ENCODE results near the gene PPIL1. TPM values are rescaled to one million over a fixed set of nuclear protein-coding genes. Genes with fewer than 3 reads are reported as not detected.

The PPIL1 gene
- total RNA-seq, 1 experiment from 2014 or later = 87.8 TPM

DNA sequence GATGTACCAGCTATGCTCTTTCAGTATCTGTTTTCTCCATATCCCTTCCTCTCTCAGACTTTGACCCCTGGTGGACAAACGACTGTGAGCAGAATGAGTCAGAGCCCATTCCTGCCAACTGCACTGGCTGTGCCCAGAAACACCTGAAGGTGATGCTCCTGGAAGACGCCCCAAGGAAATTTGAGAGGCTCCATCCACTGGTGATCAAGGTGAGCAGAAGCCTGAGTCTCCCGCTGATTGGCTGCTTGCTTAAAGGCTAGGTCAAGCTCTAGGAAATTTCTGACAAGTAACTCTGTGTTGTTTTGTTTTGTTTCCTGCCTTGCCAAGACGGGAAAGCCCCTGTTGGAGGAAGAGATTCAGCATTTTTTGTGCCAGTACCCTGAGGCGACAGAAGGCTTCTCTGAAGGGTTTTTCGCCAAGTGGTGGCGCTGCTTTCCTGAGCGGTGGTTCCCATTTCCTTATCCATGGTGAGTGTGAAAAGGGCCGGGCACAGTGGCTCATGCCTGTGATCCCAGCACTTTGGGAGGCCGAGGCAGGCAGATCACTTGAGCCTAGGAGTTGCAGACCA lies 39.7 kb upstream of the PPIL1 start:
- Histone ChIP-seq H3K4ac (ENCODE audit: low read depth, low read length) (no peak overlapping the region), H3K27me3 (ENCODE audit: insufficient read depth, low read length) (no peaks in the 10 kb centered on the region), H3K4me2 (ENCODE audit: insufficient read depth, insufficient read length, low read length) (no peak overlapping the region), H3K9me3 (ENCODE audit: control insufficient read depth, low read depth, low read length) (no peaks in the 10 kb centered on the region), H2BK120ac (ENCODE audit: low read depth, low read length, poor library complexity, severe bottlenecking) (no peak overlapping the region), H2AK5ac (ENCODE audit: insufficient read length, low read length) (no peak overlapping the region), H4K20me1 (ENCODE audit: control insufficient read depth, insufficient read depth, insufficient read length) (no peaks in the 10 kb centered on the region), H3K23ac (ENCODE audit: insufficient read length, low read depth, low read length) (no peak overlapping the region), H3K79me2 (ENCODE audit: insufficient read depth, low read length) (no peaks in the 10 kb centered on the region), H4K8ac (replicated peaks; ENCODE audit: insufficient read length, low read depth, low read length) (no peak overlapping the region), H3K4me1 (ENCODE audit: insufficient read depth, low read length) (no peaks in the 10 kb centered on the region), H2AFZ (ENCODE audit: low read length) (no peak overlapping the region), H3K56ac (ENCODE audit: insufficient read length, low read depth, low read length) (no peak overlapping the region), H2BK15ac (ENCODE audit: low read depth, low read length) (no peak overlapping the region), H2BK20ac (ENCODE audit: low read depth, low read length, poor library complexity, severe bottlenecking) (no peak overlapping the region), H3K23me2 (ENCODE audit: insufficient read length, low read depth, low read length, poor library complexity, severe bottlenecking) (no peaks in the 10 kb centered on the region), H3K14ac (ENCODE audit: insufficient read depth, low read length) (no peak overlapping the region), H4K91ac (ENCODE audit: insufficient read length, low read depth, low read length) (no peak overlapping the region), H3T11ph (ENCODE audit: low read length) (no peak overlapping the region), H4K5ac (ENCODE audit: insufficient read length, low read depth, low read length) (no peak overlapping the region), H3K18ac (ENCODE audit: insufficient read length, low read depth, low read length) (no peak overlapping the region), H3K79me1 (ENCODE audit: insufficient read depth, low read depth, low read length, poor library complexity, severe bottlenecking) (no peaks in the 10 kb centered on the region), H3K9ac (ENCODE audit: extremely low read depth, insufficient read length, low read length) (no peak overlapping the region), H2BK5ac (ENCODE audit: insufficient read length, low read length) (no peak overlapping the region), H2BK12ac (ENCODE audit: insufficient read length, low read depth, low read length) (no peak overlapping the region), H3K27ac (ENCODE audit: insufficient read length, low read depth, low read length) (no peak overlapping the region)
- Mint-ChIP-seq H3K4me1 (peaks cover 4 to 8% of the 10 kb centered on the region in 2 experiments), H3K4me3 (no peak overlapping the region), H3K27ac (peak overlapping the region in 2 of 3 experiments; percentile 51 to 78; a peak in 3 of 7 replicates), H3K36me3 (ENCODE audit: insufficient read depth in 1 of 3, low read depth in 3 of 3) (0 out of 7 replicates have a peak, but pooled peaks cover 0 to 2% (median 0%) of the 10 kb centered on the region in 3 experiments), H3K27me3 (ENCODE audit: low read depth) (no peaks in the 10 kb centered on the region), H3K9me3 (no peaks in the 10 kb centered on the region)
- TF ChIP-seq, protein P1, sequence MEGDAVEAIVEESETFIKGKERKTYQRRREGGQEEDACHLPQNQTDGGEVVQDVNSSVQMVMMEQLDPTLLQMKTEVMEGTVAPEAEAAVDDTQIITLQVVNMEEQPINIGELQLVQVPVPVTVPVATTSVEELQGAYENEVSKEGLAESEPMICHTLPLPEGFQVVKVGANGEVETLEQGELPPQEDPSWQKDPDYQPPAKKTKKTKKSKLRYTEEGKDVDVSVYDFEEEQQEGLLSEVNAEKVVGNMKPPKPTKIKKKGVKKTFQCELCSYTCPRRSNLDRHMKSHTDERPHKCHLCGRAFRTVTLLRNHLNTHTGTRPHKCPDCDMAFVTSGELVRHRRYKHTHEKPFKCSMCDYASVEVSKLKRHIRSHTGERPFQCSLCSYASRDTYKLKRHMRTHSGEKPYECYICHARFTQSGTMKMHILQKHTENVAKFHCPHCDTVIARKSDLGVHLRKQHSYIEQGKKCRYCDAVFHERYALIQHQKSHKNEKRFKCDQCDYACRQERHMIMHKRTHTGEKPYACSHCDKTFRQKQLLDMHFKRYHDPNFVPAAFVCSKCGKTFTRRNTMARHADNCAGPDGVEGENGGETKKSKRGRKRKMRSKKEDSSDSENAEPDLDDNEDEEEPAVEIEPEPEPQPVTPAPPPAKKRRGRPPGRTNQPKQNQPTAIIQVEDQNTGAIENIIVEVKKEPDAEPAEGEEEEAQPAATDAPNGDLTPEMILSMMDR (conservative IDR thresholded peaks at IDR 0.05) = peak; percentile 67
- WGBS (ENCODE audit: extremely low coverage, insufficient read length, low lambda C conversion rate) = no CpG with 5 or more reads among the region's 10 CpGs
- peak; percentile 82 for DNase-seq

Data from H9 (cell line).